Stimulated activated CD4-positive, alpha-beta T cell treated with anti-CD3 and anti-CD28 coated beads, Interleukin-15, amount 100 ng/mL, for 1 hour (primary cell): ENCODE results near the gene FHDC1.

Source experiments
- DNase-seq, 2 donors: peaks; one replicate each; pipeline ENCODE4 v3.0.0-alpha.2; 2020; ENCODE audit warnings: low read depth in 1 of 2, low spot score in 1 of 2

The FHDC1 gene

DNA sequence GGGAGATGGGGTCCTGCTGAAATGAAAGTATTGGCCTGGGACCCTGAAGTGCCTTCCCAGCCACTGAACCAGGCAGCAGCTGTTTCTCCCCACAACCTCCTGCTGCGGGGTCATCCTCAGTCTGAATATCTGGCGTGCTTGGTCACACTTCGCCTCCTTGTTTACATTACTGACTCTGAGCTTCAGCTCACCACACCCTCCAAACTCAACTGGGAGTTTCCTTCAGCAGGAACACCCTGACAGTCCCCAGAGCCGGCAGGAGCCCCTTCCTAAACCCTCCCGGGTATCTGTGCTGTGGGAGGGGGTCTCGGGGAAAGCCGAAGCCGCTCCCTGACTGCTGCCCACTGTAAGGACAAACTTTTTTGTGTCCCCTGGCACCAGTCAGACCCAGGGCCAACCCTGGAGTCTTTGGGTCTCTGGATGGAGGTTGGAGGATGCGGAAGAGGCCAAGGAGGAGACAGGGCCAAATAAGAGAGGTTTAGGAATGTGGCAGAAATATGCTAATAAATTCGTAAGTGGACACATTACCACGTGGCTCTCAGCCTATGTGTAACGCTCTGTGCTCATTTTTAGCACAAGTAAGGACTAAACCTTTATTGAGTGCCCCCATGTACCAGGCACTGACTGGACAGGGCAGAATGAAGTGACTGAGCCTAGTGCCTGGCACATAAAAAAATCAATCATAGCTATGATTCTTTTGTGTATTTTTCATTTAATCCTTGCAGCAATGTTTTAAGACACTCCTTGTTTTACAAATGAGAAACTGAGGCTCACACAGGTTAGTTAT, 20.7 kb downstream of the FHDC1 start:
- DNase-seq = no peak

DNA sequence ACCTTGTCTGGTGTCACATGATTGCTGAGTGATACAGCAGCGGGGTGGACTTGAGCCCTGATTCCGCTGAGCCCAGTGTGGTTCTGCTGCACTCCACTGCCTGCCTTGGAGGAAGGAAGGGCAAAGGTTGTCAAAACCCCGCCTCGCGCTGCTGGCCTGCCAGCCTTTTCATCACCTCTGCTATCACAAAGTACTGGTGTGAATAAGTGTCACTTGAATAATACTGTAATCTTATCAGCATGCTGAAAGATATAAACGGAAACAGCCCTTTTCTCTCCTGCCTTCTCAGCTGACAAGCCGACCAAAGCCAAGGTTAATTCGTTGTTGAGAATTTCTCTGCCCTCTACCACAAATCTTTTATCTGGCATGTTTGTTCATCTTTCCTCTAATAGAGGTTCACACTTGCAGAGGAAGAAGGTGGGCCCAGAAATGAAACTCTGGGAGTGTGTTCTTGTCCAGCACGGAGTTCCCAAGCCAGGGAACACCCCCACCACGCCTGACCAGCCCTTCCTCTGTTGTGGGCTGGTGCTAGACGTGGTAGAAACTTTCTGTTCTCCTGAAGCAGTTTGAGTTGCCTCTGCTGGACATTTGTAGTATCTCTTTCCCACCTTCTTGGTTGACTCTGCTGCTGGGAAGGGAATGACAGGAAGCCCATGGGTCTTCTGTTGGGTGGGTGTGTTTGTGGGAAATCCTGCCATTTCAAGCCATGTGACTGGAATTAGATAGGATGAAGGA, 21.5 kb downstream of the FHDC1 start:
- DNase-seq = no peak

DNA sequence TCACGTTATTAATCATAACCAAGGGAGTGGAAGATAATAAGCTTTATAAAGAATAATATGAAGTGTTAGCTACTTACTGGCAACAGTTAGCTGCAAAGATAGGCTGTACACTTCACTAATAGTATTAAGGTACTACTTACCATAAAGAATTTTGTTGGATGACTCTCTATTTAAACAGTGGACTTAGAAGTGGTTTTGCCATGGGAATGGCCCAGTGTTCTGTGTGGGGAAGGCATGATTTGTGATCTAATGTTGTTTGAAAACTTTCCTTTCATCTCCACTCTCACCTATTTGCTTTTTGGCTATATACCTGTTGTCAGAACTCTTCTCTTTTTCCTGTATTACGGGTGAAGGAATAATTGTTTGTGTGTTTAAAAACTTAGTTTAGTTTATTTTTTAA, 23.0 kb downstream of the FHDC1 start:
- DNase-seq = no peak

DNA sequence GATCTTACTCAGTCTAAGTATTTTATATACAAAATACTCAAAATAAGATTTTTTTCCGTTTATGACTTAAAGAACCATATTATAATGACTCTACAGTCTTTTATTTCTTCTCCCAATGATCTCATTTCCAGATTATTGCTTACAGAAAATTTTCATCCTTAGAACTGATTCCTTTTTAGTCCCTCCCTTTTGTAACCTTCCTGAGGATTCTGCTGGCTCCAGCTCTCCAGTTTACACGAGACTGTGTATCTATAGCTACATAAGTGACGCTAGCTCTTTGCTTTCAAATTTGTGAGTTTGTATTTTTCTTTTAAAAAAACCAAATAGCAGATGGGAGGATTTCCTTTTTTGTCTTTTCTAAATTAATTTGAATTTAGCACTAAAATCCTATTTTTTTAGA, 24.0 kb downstream of the FHDC1 start:
- DNase-seq = no peak

DNA sequence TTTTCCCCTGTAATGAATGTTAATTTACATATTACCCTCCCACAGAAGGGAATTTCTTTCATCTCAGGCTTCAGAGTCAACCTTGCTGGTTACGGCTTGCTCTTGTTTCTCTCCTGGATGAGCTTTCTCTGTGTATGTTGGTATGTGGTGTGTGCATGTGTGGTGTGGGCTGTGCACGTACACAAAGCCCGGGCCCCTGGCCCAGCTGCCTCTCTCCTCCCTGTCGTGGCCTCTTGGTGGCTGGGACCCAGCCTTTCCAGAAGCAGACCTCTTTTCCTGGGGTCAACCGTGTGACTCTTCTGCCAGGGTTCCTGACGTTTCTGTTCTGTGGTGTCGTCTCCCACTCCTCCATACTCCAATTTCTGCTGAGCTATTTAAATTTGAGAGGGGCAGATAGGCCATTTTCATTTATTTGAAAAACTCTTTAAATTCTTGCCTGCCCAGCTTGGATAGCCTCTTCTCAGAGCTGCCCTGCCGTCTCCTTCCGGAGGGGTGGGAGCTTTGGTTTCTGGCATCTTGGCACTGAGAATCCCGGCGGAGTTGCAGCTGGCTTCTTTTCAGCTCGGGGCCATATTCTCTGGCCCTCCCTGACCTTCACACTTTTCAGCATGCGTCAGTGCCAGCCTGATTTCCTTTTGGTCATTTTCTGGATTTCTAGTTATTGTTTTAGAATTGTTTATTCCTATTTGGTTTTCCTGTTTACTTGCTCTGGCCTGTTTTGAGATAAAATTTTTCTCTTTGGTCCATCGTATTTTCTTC, 25.1 kb downstream of the FHDC1 start:
- DNase-seq = no peak

DNA sequence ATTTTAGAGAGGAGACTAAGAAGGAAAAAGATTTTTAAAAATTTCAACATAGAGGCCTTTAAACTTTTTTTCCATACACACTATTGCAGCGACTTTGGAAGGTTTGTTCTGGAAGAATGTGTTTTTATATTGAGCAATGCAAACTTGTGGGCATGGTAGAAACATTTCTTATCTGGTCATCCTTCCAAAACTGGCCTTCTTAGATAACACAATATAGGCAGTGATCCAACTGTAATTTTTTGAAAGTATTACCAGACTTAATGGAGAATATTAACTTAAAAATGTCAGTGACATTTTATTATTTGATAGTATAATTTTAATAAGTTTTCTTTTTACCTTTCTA, 25.6 kb downstream of the FHDC1 start:
- DNase-seq = no peak

DNA sequence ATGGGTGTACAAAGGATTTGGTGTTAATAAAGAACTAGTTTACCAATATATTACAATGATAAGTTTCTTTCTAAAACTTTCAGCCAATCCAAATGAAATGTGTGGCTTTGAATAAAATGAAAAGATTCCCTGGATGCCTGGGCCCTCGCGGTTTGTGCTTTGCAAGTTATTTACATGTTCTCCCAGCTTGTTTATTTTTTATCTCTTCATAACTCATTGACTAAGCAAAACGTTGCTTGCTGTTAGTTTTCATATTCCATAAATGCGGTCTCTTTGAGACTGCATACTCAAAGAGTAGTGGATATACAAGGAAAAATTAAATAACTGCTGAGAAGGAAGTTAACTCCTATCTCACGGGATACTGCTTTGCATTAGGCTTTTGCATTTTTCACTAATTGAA, 26.0 kb downstream of the FHDC1 start:
- no peak for DNase-seq

DNA sequence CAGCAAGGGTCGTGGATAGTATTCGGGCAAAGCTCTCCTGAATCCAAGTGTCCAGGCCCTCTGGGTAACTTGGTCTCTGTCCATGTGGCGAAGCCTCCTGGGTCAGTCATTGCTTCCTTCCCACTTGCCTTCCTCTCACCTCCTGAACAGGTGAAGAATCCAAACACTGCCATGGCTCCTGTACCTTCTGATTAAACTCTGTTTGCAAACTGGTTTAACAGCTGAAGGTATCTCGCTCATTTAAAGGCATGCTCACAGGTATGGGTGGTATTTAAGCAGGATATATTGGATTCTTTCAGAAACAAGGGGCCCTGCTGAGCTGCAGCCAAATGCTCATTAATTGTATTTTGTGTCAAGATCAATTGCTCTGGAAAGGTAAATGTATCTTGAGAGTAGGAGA, 28.2 kb downstream of the FHDC1 start:
- no peak for DNase-seq

DNA sequence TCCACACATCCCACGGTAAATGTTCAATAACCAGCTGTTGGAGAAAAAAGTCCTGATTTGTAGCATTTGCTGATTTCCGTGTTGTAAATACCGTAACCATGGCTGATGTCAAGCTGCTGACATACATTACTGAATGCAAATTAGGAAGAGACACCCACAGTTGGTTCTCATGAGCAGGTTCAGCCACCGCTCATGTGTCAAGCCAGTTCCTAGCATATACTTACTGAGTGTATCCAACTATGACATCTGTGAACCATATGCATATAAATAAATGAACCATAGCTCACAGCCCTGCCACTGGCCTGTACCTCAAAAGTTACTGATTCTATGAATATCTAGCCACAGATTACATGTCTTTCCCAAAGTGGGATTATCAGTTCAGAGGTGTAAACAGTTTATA, 29.5 kb downstream of the FHDC1 start:
- DNase-seq = no peak

DNA sequence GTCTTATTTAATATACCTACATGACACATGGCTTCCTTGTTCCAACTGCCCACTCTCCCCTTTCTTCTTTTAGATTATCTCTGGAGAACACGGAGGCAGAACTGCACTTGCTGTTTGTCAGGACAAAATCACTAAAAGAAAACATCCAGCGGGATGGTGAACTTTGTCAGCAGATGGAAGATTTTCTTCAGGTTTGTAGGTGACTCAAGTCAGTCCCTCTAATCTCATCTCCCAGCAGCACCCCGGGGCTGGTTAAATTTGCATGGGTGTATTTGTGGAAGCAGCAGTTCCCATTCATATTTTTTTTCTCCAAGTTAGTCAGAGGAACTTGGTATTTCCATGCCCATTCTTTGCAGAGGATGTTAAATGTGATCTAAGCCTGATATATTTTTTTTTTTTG, 31.8 kb downstream of the FHDC1 start:
- no peak for DNase-seq

DNA sequence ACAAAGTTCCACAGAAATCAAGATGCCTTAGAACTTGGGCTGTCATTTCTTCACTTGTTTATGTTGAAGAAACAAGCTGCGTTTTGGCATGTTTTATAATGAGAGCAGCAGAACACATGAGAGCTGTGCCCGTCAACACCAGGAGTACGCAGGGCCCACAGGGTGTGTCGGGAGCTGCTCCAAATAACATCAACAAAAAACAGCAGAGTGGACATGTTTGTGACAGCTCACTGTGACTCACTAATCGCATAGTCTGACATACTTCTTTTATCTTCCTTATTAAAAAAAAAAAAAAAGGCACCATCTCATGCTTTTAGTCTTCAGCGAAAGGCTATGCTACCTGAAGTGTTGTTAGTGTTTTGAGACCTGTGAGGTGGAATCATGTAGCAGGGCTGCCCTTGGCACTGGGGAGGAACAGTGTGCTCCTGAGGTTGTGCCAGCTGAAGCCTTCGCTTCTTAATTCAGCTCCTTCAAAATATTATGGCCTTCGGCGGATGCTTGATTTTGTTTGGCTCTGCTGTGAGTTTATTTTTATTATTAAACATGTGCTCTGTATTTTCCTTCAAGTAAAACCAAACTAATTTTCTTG, 32.8 kb downstream of the FHDC1 start:
- no peak for DNase-seq

DNA sequence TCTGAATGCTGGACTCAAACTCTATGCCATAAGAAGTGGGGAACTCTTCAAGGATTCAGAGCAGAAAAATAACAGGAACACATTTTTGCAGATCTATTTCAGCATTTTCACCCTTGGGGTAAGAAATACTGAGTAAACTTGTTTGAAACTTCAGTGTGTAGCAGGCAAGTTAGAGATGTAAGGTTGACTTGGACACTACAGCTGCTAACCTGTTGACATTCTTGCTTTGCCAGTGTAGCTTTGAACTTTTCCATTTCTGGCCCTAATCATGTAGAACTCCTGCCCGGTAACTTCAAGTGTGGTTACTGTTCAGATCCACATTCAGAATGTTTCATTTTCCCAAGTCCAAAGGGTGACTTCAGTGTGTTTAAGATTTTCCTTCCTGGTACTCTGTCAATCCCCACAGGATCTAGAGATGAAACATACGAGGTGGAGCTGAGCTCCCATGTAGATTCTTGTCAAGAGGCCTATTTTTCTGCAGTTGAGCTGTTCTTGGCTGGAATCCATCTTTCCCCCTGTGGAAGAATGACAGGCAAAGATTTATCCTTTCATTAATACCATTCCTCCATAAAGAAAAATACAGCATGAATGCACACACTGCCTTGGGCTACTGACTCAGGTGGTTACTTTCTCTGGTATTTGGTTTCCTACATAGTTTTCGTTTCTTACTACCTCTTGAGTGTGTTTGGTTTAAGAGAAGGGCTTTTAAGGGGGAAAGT, 34.1 kb downstream of the FHDC1 start:
- no peak for DNase-seq

DNA sequence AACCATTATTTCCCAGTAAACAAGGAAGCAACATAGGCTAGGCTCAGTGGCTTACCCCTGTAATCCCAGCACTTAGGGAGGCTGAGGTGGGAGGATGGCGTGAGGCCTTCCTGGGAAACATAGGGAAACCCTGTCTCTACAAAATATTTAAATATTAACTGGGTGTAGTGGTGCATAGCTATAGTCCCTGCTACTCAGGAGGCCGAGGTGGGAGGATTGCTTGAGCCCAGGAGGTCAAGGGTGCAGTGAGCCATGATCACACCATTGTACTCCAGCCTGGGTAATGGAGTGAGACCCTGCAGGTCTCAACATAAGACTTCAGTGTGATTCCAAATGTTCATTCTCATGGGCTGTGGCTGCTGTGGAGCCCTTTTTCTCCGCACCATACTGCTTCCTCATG, 34.9 kb downstream of the FHDC1 start:
- DNase-seq = no peak

DNA sequence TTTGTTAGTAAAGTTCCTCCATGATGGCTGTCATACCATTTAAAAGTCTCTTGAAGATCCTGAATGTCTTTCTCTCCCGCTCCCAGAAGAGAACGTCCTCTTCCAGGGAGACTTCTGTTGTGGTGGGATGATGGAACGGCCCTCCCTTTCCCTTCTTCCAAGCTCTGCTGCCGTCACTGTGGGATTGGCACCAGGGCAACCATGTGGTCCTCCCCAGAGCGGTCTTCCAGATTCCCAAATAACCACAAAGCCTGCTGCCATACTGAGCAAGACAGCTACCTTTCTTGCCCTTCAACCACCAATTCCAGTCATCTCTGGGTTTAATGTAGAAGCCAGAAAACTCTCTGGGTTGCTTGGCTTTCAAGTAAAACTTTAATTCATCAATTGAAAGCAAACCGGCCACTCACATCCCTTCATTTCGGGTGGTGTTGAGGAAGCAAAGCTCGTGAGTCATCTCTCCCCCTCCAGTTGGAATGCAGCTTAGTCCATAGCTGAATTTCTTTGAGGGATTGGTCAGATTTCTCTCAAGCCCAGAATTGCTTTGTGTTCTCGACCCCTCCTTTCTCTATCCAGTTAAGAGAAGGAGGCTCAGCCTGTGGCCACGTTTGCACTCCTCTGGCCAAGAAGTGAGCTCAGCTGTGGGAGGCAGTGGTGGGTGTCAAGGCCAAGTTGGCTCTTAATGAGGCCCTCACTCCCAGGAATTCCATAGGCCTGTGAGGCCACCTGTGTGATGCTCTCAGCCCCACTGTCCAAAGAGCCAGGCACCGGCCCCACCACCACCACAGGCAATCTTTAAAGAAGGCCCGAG, 36.9 kb downstream of the FHDC1 start:
- DNase-seq = no peak

DNA sequence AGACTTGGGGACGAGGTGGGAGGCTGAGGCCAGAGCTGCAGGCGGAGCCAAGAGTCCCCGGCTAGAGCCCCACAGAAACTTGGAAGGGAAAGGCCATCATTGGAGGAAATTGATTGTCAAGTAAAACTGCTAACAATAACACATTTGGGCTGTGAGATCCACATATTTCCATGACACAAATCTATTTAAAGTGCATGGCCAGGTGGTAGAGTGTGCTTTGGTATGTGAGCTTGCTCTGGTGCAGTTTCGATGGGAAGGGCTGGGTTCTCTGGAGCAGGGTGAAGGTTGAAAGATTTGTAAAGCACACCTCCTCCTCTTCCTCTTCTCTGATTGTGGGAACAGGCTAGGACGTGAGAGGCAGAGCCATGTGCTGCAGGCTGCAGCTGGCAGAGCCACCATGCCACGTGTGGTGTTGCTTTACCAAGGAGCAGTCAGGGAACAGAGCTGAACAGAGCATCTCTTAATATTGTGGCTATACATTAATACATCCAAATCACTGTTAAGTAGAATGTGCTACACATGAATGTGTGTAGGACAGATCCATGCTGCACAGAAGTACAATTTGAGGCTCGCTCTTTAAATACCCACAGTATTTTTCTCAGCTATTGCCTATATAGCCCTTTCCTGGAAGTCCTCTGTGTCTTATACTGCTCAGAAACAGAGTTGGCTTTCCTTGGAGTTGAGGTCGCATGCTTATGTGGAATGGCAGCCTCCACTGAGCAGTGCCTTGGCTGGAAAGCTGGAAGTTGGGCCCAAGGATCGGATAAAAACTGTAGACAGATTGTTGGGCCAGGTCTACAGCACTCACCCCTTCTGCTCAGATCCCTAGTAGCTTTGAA, 37.7 kb downstream of the FHDC1 start:
- no peak for DNase-seq

DNA sequence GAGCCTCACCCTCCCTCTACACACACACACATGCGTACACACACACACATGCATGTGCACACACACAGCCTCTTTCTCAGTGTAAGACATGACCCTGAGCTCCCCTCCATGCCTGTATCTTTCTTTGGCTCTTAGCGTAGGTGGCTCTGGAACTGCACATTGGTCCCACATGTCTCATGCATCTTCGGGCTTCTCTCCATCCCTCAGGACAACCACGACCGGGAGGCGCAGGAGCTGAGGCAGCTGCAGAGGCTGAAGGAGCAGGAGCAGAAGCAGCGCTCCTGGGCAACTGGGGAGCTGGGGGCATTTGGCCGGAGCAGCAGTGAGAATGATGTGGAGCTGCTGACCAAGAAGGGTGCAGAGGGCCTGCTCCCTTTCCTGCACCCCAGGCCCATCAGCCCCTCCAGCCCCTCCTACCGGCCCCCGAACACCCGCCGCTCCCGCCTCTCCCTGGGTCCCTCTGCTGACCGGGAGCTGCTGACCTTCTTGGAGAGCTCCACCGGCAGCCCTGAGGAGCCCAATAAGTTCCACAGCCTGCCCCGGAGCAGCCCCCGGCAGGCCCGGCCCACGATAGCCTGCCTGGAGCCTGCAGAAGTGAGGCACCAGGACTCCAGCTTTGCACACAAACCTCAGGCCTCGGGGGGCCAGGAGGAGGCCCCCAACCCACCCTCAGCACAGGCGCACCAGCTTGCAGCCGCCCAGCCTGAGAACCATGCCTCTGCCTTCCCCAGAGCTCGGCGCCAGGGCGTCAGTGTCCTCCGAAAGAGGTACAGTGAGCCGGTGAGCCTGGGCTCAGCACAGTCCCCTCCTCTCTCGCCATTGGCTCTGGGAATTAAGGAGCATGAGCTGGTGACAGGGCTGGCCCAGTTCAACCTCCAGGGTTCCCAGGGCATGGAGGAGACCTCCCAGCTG, 38.6 kb downstream of the FHDC1 start:
- DNase-seq = no peak

DNA sequence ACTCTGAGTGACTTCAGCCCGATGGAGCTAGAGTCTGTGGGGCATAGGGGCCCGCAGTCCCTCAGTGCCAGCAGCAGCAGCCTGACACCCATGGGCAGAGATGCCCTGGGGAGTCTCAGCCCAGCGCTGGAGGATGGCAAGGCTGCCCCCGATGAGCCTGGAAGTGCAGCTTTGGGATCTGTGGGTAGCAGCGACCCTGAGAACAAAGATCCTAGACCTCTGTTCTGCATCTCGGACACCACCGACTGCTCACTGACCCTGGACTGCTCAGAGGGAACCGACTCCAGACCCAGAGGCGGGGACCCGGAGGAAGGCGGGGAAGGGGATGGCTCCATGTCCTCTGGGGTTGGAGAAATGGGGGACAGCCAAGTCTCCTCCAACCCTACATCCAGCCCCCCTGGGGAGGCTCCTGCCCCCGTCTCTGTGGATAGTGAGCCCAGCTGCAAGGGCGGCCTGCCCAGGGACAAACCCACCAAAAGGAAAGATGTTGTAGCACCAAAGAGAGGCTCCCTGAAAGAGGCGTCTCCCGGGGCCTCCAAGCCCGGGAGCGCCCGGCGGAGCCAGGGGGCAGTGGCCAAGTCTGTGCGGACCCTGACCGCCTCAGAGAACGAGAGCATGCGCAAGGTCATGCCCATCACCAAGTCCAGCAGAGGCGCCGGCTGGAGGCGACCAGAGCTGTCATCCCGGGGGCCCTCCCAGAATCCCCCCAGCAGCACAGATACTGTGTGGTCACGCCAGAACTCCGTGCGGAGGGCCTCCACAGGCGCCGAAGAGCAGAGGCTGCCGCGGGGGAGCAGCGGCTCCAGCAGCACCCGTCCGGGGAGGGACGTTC, 39.5 kb downstream of the FHDC1 start:
- no peak for DNase-seq
